BLaER1 treated with 17β-estradiol and CSF1 and Interleukin-3, amounts not matched to agents 10 nM and 100 nM (cell line): ENCODE results near the gene NTF4.
A peak's percentile ranks its signal among the peaks of the same experiment; 100 is the strongest.
"Not testable (repeated sequence)": the region's sequence is repeated elsewhere in the genome, so short reads cannot be mapped to it uniquely, and the experiment has no call there.

ENCODE experiments used
- H3K27ac ChIP-seq, 11 experiments: shearing (Covaris generic); formaldehyde crosslinking; 2 replicates each; pipeline ENCODE4 v1.8.1; 2022
- H3K27me3 ChIP-seq, 11 experiments: shearing (Covaris generic); formaldehyde crosslinking; 2 replicates each; pipeline ENCODE4 v1.8.1; 2022
- H3K36me3 ChIP-seq, 11 experiments: shearing (Covaris generic); formaldehyde crosslinking; 2 replicates each; pipeline ENCODE4 v1.8.1; 2022
- H3K4me1 ChIP-seq, 10 experiments: shearing (Covaris generic); formaldehyde crosslinking; 2 replicates each; pipeline ENCODE4 v1.8.1; 2022
- H3K4me2 ChIP-seq, 11 experiments: shearing (Covaris generic); formaldehyde crosslinking; 2 replicates each; pipeline ENCODE4 v1.8.1; 2022
- H3K4me3 ChIP-seq, 10 experiments: shearing (Covaris generic); formaldehyde crosslinking; 2 replicates each; pipeline ENCODE4 v1.8.1; 2022
- H3K9ac ChIP-seq, 11 experiments: shearing (Covaris generic); formaldehyde crosslinking; 2 replicates each; pipeline ENCODE4 v1.8.1; 2022
- H3K9me3 ChIP-seq, 11 experiments: shearing (Covaris generic); formaldehyde crosslinking; replicated peaks in 1 of 11; 2 replicates each; pipeline ENCODE4 v1.8.1; 2022
- H4K20me1 ChIP-seq, 11 experiments: shearing (Covaris generic); formaldehyde crosslinking; 2 replicates each; pipeline ENCODE4 v1.8.1; 2022
- Cebpa-rat ChIP-seq, 11 experiments: shearing (Covaris generic); IDR thresholded peaks; 2 replicates each; pipeline ENCODE4 v1.8.1; 2022

NTF4 gene

DNA sequence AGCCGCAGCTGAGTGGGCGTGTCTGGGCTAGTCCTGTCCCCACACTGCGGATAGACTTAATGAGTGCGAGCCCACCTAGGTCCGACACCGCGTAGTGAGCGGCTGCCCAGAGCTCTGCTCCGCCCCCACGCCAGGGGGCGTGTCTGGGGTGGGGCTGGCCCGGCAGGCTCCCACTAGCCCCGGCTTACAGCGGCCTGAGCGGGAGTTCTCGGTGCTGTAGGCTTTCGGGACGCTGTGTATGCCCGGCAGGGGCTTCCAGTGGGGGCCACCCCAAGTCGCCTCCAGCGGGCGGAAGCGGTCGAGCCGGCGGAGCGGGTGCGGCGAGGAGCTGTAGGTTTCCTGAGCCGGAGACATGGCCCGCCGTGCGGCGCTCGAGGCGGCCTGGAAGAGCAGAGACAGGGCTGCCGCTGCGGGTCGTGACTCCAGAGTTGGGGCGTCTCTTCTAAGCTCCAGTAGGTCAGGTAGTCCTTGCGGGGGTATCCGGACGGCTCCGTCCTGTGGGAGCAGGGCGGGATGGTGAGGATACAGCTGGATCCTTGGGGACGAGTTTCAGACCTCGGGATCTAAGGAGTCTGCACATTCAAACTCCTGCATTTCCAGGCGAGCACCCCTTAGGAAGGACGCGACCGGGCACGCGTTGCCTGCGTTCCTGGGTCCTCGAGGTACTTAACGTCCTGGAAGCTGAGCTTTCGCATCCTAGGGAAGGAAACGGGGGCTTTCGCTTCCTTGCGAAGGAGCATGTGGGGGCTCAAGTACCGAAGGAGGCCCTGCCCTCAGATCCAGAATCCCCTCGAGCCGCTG lies 8.3 kb downstream of the NTF4 start:
- Histone ChIP-seq H3K4me2 (peak overlapping the region; percentile 63 to 88 (median 82)), H4K20me1 (peaks cover 0 to 32% (median 0%) of the 10 kb centered on the region in 11 experiments; a peak in 6 of 22 replicates), H3K4me1 (peaks cover 19 to 33% (median 27%) of the 10 kb centered on the region in 10 experiments), H3K4me3 (peak overlapping the region; percentile 33 to 63 (median 50); a peak in 18 of 20 replicates), H3K27me3 (peaks cover 61 to 66% (median 65%) of the 10 kb centered on the region in 11 experiments), H3K9ac (peak overlapping the region in 7 of 11 experiments; percentile 5 to 57 (median 46); a peak in 8 of 22 replicates), H3K27ac (no peak overlapping the region), H3K9me3 (no peaks in the 10 kb centered on the region), H3K36me3 (no peaks in the 10 kb centered on the region)
- no peak for TF ChIP-seq Cebpa-rat (IDR thresholded peaks at IDR 0.05)

DNA sequence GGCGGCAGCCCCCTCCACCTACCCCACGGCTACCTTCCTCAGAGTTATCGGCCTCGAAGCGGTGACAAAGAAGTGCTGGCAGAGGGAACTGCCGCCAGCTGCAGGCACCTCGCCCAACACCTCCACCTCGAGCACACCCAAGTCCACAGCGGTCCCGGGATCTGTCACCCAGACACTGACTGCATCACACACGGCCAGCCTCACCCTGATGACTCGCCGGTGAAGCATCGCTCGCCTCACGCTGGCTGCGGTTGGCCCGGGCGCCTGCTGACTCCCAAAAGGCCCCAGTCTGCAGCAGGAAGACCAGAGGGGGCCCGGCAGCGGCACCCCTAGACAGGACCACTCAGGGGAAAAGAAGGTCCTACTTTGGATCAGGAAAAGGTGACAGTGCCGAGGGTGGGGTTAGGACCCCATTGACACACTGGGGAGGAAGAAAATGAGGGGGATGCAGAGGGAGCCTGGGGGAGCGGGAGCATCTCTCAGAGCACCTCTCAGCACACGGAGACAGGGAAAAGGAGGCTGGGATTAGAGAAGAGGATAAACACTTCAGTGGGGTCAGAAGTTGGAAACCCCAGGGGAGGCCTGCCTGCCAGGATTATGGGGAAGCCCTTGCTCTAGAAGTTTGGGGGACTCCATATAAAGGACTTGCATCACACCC lies 14.1 kb downstream of the NTF4 start:
- H3K4me1 ChIP-seq, H3K4me3 ChIP-seq, H4K20me1 ChIP-seq, H3K4me2 ChIP-seq, H3K9ac ChIP-seq, H3K36me3 ChIP-seq, H3K9me3 ChIP-seq, H3K27ac ChIP-seq: not testable (repeated sequence)
- peaks cover 3 to 12% (median 7%) of the 10 kb centered on the region in 11 experiments for H3K27me3 ChIP-seq

DNA sequence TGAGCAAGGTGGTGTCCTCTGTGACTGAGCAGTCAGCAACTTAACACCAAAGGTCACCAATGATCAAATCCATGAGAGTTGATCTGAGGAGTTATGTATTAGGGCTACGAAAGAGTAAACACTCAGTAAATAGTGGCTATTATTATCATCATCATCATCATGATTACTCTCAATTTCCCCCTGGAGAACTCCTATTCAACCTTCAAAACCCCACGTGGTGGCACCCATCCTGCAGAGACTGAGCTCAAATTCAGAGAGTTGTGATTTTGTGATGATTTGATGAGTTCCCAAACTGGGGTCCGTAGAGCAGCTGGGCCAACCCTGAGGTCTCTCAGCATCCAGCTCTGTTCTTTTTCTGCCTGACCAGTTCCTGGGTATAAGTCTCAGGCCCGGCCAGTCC lies 14.8 kb downstream of the NTF4 start:
- not testable (repeated sequence) for H3K36me3 ChIP-seq, H3K27ac ChIP-seq, H4K20me1 ChIP-seq, H3K4me2 ChIP-seq, H3K9me3 ChIP-seq, H3K9ac ChIP-seq, H3K4me3 ChIP-seq, H3K27me3 ChIP-seq, H3K4me1 ChIP-seq

- not testable (repeated sequence) for H3K27ac ChIP-seq, H3K9ac ChIP-seq, H4K20me1 ChIP-seq, H3K9me3 ChIP-seq, H3K4me3 ChIP-seq, H3K36me3 ChIP-seq, H3K27me3 ChIP-seq, H3K4me2 ChIP-seq, H3K4me1 ChIP-seq
These were observed 15.6 kb downstream of the NTF4 start, which contains the start of gene CGB8 for GRCh38 chr19:49049011-49049410. TSS of gene CGB8 (minus strand) at chr19:49049111. CDS start at chr19:49048739, 372 bp downstream.

- not testable (repeated sequence) for H3K9ac ChIP-seq, H4K20me1 ChIP-seq, H3K4me3 ChIP-seq, H3K27me3 ChIP-seq, H3K27ac ChIP-seq, H3K4me2 ChIP-seq, H3K9me3 ChIP-seq, H3K36me3 ChIP-seq
- H3K4me1 ChIP-seq: peaks cover 0 to 12% (median 0%) of the 10 kb centered on the region in 10 experiments; a peak in 7 of 20 replicates
These were observed 21.1 kb downstream of the NTF4 start, which contains the start of gene CGB5 for GRCh38 chr19:49043548-49043947. TSS of gene CGB5 (plus strand) at chr19:49043848. CDS start at chr19:49044210, 362 bp downstream.

- H4K20me1 ChIP-seq, H3K36me3 ChIP-seq, H3K4me3 ChIP-seq, H3K4me2 ChIP-seq, H3K9me3 ChIP-seq, H3K9ac ChIP-seq, H3K27ac ChIP-seq, H3K27me3 ChIP-seq: not testable (repeated sequence)
- peaks cover 0 to 13% (median 0%) of the 10 kb centered on the region in 10 experiments; a peak in 7 of 20 replicates for H3K4me1 ChIP-seq
These were observed 22.0 kb downstream of the NTF4 start for GRCh38 chr19:49042666-49043065.

DNA sequence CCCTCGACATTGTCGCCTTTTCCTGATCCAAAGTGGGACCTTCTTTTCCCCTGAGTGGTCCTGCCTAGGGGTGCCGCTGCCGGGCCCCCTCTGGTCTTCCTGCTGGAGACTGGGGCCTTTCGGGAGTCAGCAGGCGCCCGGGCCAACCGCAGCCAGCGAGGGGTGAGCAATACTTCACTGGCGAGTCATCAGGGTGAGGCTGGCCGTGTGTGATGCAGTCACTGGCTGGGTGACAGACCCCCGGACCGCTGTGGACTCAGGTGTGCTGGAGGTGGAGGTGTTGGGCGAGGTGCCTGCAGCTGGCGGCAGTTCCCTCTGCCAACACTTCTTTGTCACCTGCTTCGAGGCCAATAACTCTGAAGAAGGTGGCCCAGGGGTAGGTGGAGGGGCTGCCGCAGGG lies 22.4 kb downstream of the NTF4 start:
- H3K4me2 ChIP-seq: no peak overlapping the region
- no peak for TF ChIP-seq Cebpa-rat (IDR thresholded peaks at IDR 0.05)

GRCh38 chr19:49039736-49040135 lies 24.9 kb downstream of the NTF4 start:
- H3K9me3 ChIP-seq, H3K4me3 ChIP-seq, H3K9ac ChIP-seq, H3K36me3 ChIP-seq, H3K27ac ChIP-seq, H3K27me3 ChIP-seq, H4K20me1 ChIP-seq: not testable (repeated sequence)
- peaks cover 0 to 13% (median 0%) of the 10 kb centered on the region in 10 experiments; a peak in 7 of 20 replicates for H3K4me1 ChIP-seq
- H3K4me2 ChIP-seq: peak overlapping the region in 5 of 11 experiments; percentile 3 to 26 (median 10); a peak in 3 of 22 replicates

More for the DNA sequence above, 22.4 kb downstream of the NTF4 start:
- Histone ChIP-seq H3K9me3 (no peaks in the 10 kb centered on the region), H3K36me3 (no peaks in the 10 kb centered on the region), H3K4me3 (no peak overlapping the region), H3K4me1 (peaks cover 0 to 13% (median 0%) of the 10 kb centered on the region in 10 experiments; a peak in 7 of 20 replicates), H3K27ac (no peak overlapping the region), H4K20me1 (no peaks in the 10 kb centered on the region), H3K9ac (no peak overlapping the region), H3K27me3 (no peaks in the 10 kb centered on the region)

GRCh38 chr19:49038557-49039276 lies 25.9 kb downstream of the NTF4 start:
- peaks cover 0 to 13% (median 0%) of the 10 kb centered on the region in 10 experiments; a peak in 7 of 20 replicates for H3K4me1 ChIP-seq
- H3K36me3 ChIP-seq, H3K9me3 ChIP-seq, H3K9ac ChIP-seq, H3K27me3 ChIP-seq, H3K27ac ChIP-seq, H4K20me1 ChIP-seq, H3K4me3 ChIP-seq: not testable (repeated sequence)
- peak overlapping the region in 3 of 11 experiments; percentile 3 to 26 (median 18); a peak in 2 of 22 replicates for H3K4me2 ChIP-seq

DNA sequence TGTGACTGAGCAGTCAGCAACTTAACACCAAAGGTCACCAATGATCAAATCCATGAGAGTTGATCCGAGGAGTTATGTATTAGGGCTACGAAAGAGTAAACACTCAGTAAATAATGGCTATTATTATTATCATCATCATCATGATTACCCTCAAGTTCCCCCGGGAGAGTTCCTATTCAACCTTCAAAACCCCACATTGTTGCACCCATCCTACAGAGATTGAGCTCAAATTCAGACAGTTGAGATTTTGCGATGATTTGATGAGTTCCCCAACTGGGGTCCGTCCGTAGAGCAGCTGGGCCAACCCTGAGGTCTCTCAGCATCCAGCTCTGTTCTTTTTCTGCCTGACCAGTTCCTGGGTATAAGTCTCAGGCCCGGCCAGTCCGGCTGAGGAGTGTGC lies 26.5 kb downstream of the NTF4 start:
- peaks cover 0 to 13% (median 0%) of the 10 kb centered on the region in 10 experiments; a peak in 7 of 20 replicates for H3K4me1 ChIP-seq
- H3K4me2 ChIP-seq, H3K36me3 ChIP-seq, H4K20me1 ChIP-seq, H3K27ac ChIP-seq, H3K9me3 ChIP-seq, H3K27me3 ChIP-seq, H3K9ac ChIP-seq, H3K4me3 ChIP-seq: not testable (repeated sequence)

- not testable (repeated sequence) for H3K27me3 ChIP-seq, H3K27ac ChIP-seq, H4K20me1 ChIP-seq, H3K36me3 ChIP-seq, H3K4me3 ChIP-seq, H3K4me2 ChIP-seq, H3K9ac ChIP-seq, H3K9me3 ChIP-seq
- H3K4me1 ChIP-seq: peaks cover 0 to 13% (median 0%) of the 10 kb centered on the region in 10 experiments; a peak in 7 of 20 replicates
These were observed 27.8 kb downstream of the NTF4 start, which contains the start of gene CGB1 for GRCh38 chr19:49036815-49037214. TSS of gene CGB1 (minus strand) at chr19:49036895. CDS start at chr19:49036711, 184 bp downstream.

- H4K20me1 ChIP-seq, H3K9me3 ChIP-seq, H3K27ac ChIP-seq, H3K27me3 ChIP-seq, H3K4me1 ChIP-seq, H3K4me2 ChIP-seq, H3K9ac ChIP-seq, H3K4me3 ChIP-seq, H3K36me3 ChIP-seq: not testable (repeated sequence)
These were observed 32.8 kb downstream of the NTF4 start, which contains the start of gene CGB2 for GRCh38 chr19:49031642-49032301. TSS of gene CGB2 (plus strand) at chr19:49031890. CDS start at chr19:49032096, 206 bp downstream.
